HG03025 (cell line): ENCODE results near the gene TMEM107.

ENCODE experiments used
- ATAC-seq: cut with Tn5 transposase; IDR thresholded peaks from one replicate; pipeline ENCODE4 v1.9.1; 2021; ENCODE audit warnings: mild to moderate bottlenecking, moderate library complexity; ENCODE audit not compliant: unreplicated experiment, low FRiP score

TMEM107 gene

GRCh38 chr17:8162997-8163977 lies 12.9 kb downstream of the TMEM107 start:
- no peak for ATAC-seq

DNA sequence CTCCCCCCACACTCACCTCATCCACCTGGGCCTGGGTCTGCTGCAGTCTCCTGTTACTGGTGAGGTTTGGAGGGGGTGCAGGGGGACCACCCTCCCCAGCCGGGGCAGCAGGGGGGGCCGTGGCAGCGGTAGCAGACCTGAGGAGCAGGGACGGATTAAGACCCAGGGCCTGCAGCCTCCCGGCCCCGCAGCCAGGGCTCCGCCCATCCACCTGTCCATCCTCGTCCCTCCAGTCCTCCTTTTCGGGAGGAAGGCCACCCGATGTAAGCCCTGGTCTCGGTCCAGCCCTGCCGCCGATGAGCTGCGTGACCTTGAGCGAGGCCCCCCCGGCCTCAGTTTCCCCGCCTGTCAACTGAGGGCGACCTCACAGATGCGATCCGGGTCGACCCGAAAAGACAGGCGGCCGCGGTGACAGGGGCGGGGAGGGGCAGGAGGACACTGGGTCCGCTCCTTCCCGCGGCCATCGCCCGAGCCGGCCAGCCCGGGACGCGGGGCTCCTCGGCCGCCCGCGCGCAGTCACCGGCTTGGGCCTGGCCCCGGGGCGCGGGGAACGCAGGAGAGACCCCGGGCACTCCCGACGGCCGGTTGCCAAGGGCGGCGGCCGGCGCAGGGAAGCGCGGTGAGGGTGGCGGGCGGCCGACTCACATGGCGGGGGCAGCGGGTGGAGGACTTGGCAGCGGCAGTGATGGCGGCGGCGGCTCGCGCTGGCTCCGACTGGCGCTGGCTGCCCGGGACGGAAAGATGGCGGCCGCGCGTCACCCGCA lies 13.8 kb downstream of the TMEM107 start, which contains the start of gene VAMP2:
Gene VAMP2 (minus strand): TSS at position 716 of the 764 bp plus-strand sequence. CDS start 69 bp downstream, at position 647.
- no peak for ATAC-seq

DNA sequence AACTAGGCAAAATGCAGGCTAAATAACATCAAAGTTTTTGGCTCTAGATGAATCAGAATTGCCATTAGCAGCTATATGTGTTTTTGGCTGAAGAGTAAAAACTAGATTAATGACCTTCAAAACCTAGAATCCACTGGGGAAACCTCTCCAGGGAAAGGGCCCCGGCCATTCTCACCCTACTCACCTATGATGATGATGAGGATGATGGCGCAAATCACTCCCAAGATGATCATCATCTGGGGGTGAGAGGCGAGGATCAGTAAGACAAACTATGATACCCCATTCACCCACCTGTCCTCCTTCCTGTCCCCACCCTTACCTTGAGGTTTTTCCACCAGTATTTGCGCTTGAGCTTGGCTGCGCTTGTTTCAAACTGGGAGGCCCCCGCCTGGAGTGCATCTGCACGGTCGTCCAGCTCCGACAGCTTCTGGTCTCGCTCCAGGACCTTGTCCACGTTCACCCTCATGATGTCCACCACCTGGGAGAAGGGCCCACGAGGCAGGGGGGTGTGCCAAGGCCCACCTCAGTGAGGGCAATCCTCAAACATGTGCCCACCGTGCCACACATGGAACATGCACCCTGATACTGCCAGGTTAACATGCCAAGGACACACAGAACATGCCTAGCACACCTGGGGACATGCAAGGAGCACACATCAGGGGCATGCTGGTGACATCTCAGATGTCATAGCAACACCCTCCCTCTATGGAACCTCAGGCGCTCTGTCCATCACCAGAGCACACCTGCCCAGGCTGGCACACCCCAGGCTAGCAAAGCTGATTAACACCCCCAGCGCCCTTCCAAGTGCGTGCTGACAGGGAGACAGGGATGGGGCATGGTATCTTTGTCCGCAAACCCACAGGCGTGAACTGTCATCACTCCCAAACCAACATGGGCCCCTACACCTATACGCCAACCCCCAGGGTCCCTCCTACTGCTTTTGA lies 14.6 kb downstream of the TMEM107 start:
- ATAC-seq, result no peak

DNA sequence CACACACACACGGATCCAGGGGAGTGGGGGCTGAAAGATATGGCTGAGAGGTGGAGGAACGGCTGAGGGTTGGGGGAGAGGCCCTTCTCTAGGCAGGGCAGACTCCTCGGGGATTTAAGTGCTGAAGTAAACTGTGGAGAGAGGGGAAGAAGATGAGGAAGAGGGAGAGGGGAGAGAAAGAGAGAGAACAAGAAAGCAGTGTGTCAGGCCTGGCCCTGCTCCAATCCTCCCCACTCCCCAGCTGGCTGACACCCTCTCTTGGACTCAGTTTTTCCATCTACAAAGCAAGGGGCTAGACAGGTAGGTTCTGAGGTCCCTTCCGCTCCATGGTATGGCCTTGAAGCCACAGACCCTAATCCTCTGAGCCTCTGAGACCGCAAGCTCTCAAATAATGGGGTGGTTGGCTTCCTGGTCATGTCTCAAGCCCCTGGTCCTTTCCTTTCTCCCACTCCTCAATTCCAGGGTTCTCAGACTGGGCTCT lies 15.4 kb downstream of the TMEM107 start:
- ATAC-seq, result no peak

- no peak for ATAC-seq
Measured at GRCh38 chr17:8160224-8160577, 16.0 kb downstream of the TMEM107 start.

DNA sequence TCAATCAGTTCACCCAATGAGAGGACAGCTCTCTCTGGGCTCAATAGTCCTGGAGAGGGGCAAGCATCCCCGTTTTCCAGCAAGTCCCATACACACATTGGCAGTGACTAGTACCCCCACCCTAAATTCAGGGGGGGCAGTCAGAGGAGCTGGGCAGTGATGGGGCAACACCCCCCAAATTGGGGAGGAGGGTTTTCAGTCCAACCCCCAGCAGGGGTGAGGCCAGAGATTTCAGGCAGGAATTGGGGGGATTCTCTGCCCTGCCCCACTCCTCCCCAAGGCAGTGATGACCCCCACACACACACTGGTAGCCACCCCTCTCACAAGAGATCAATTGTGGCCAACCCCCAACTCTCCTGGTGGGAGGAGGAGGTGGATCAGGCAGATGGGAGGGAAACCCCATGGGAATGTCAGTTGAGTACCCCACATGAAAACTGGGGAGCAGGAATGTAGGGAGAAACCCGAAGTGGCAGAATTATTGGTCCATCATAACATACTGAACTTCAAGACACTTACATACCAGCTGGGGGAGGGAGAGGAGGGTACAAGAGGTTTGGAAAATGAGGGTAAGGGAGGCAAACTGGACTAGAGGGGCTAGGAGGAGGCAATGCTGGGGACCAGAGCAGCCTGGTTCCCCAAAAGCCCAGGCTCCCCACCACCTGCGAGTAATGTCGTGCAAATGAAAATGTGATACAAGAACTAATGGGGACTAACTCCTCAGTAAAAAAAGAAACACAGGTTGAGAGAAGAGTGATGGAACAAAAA lies 16.5 kb downstream of the TMEM107 start:
- no peak for ATAC-seq

- no peak for ATAC-seq
Measured at GRCh38 chr17:8159032-8159400, 17.2 kb downstream of the TMEM107 start.

- ATAC-seq, result no peak
Measured at GRCh38 chr17:8158267-8159031, 17.7 kb downstream of the TMEM107 start.

GRCh38 chr17:8156246-8156992 lies 19.8 kb downstream of the TMEM107 start:
- peak; percentile 81 for ATAC-seq

DNA sequence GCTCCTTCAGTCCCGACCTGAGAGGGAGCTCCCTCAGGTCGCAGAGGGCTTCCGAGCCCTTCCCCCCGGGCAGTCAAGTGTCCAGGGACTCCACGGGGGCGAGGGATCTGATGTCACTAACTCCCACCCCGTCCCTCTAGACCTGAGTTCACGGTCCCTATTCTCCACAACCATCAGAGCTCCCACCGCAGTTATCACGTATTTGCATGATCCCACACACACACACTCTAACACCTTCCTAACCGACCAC lies 20.3 kb downstream of the TMEM107 start:
- no peak for ATAC-seq

- no peak for ATAC-seq
Measured at GRCh38 chr17:8155231-8155995, 20.8 kb downstream of the TMEM107 start.

DNA sequence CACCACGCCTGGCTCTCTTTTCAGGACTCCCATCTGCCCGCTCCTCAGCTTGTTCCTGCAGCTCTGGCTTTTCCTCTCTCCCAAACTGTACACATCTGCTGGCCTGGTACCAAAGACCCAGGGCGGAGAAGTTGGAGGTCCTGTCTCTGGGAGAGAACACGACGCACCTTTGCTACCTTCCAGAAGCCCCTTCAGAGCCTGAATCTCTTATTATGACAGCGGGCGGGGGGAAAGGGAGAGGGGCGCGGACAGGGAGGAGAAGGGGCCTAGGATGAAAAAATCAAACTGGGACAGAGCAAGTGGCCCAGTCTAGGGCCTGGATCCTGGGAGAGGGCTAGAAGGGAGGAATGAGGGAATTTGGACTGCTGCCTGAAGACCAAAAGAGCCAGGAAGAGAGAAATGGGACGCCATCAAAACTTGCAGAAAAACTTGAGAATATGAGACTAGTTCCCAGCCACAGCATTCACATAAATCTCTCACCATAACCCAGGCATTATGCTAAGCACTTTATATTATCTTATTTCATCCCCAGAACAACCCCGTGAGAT lies 21.5 kb downstream of the TMEM107 start:
- no peak for ATAC-seq

DNA sequence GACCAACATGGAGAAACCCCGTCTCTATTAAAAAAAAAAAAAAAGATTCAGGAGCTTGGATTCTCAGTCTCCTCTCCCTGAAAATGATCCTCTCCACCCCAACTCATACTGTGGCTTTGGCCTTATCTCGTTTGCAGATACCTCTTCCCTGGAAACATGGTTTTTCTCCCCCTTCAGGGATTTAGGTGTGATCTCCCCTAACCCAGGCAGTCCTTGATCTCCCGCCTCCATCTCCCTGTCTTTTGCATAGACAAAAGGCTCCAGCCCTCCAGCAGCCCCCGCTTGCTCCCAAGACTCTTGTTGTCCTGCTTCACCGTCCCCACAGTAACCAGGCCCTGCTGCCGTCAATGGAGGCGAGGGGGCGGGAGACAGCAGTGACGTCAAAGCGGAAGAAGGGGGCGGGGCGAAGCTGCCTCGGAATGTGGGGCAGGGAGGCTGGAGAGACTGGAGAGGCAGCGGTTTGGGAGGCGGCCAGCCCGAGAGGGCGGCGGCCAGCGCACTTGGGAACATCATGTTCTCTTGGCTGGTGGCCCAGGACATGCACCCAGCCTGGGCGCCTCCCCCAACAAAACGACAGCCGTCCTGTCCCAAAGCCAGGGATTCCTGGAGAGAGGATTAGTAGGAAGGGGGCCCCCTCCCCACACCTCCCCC lies 22.1 kb downstream of the TMEM107 start:
- no peak for ATAC-seq

- no peak for ATAC-seq
Measured at GRCh38 chr17:8153525-8153956, 22.6 kb downstream of the TMEM107 start.

DNA sequence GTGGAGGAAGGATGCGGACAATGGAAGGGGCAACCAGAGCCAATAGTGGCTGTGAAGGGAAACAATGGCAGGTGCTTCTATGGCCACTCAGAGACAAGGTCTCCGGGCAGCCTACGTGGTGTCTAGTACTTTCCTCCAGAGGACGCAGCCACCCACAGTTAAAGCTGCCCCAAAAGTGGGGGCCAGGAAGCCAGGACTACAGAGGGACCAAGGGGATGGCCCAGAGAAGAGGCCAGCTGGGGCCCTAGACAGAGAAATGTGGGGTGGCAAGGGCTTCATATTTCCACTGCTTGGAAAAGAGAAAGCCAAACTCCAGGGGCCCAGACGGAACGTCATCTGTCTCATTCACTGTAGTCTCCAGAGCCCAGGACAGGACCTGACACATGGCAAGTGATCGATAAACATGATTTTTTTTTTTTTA lies 23.1 kb downstream of the TMEM107 start:
- no peak for ATAC-seq

- ATAC-seq, result no peak
Measured at GRCh38 chr17:8152112-8152775, 23.9 kb downstream of the TMEM107 start, which contains the start of gene PER1. Gene PER1 (minus strand): TSS chr17:8152404. CDS start chr17:8150706, 1,698 bp downstream.
